Osteoblast (primary cell): ENCODE data around the gene EFCAB11. TPM values are rescaled to one million over a fixed set of nuclear protein-coding genes. Genes with fewer than 3 reads are reported as not detected.

Experiments used
- DNase-seq: peaks from one replicate; pipeline ENCODE4 v3.0.0; 2011; ENCODE audit warnings: low spot score, mixed read lengths; ENCODE audit not compliant: insufficient read length; ENCODE audit errors: missing footprints
- H2AFZ ChIP-seq: 2 replicates; pipeline ENCODE4 v1.6.0; 2011; ENCODE audit warnings: mild to moderate bottlenecking, low read length
- H3K27ac ChIP-seq: 2 replicates; pipeline ENCODE4 v1.5.1; 2011; ENCODE audit warnings: mild to moderate bottlenecking, low read depth, low read length, moderate library complexity
- H3K27me3 ChIP-seq: 2 replicates; pipeline ENCODE4 v1.6.0; 2012; ENCODE audit warnings: mild to moderate bottlenecking, control low read depth, inconsistent platforms, low read length, moderate library complexity; ENCODE audit not compliant: insufficient read depth
- H3K36me3 ChIP-seq: 2 replicates; pipeline ENCODE4 v1.5.1; 2011; ENCODE audit warnings: mild to moderate bottlenecking, low read length, control low read depth, moderate library complexity; ENCODE audit not compliant: insufficient read depth
- H3K4me1 ChIP-seq: 2 replicates; pipeline ENCODE4 v1.5.1; 2011; ENCODE audit warnings: mild to moderate bottlenecking, low read length, control low read depth, moderate library complexity; ENCODE audit not compliant: insufficient read depth
- H3K4me2 ChIP-seq: 2 replicates; pipeline ENCODE4 v1.6.0; 2011; ENCODE audit warnings: mild to moderate bottlenecking, low read length; ENCODE audit not compliant: insufficient read depth
- H3K4me3 ChIP-seq: fragments of 200-600 bp; sonication (generic); 3 replicates; pipeline ENCODE4 v1.5.1; 2012; ENCODE audit warnings: mild to moderate bottlenecking, low read length, inconsistent platforms; ENCODE audit not compliant: insufficient read depth
- H3K79me2 ChIP-seq: 2 replicates; pipeline ENCODE4 v1.6.0; 2012; ENCODE audit warnings: mild to moderate bottlenecking, low read length, control low read depth, inconsistent platforms; ENCODE audit not compliant: insufficient read depth
- H3K9me3 ChIP-seq: 2 replicates; pipeline ENCODE4 v1.5.1; 2011; ENCODE audit warnings: low read depth, low read length, control low read depth
- H4K20me1 ChIP-seq: 2 replicates; pipeline ENCODE4 v1.6.0; 2012; ENCODE audit warnings: mild to moderate bottlenecking, low read length, control low read depth; ENCODE audit not compliant: insufficient read depth
- total RNA-seq: library from RNA; depleted of rRNA; stranded (reverse); fragments of >200 nt; gene quantifications from 2 replicates; pipeline ENCODE4 v1.2.3, GENCODE V29; 2012
- TF ChIP-seq, protein P1 (sequence below): IDR thresholded peaks from 2 replicates; pipeline ENCODE4 v1.5.1; 2011; ENCODE audit warnings: mild to moderate bottlenecking, low read depth, low read length, moderate library complexity; ENCODE audit errors: extremely low read depth

Gene EFCAB11
- total RNA-seq, 1 donor, result 6.9 TPM

DNA sequence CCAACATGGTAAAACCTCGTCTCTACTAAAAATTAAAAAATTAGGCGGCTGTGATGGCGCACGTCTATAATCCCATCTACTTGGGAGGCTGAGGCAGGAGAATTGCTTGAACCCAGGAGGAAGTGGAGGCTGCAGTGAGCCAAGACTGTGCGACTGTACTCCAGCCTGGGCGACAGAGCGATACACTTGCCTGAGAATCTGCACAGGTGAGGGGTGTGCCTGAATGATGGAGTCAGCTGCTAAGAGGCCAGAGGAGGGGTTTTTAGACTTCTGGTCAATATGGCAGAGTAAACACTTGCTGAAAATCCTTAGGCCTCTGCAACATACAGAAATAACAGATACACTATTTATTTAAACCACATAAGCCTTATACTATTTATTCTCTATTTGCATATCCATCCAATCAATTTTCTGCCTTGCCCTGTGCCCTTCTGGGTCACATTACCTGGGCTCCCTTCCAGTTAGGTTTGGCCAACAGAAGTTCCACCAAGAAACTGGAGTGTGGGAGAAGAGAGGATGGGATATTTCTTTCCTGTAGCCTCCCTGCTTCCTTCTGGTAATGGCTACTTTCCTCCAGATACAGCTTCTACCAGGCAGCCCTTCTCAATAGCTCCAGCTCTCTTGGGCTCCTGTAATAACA, 117.6 kb downstream of the EFCAB11 start:
- Histone ChIP-seq H3K4me2 (no peak overlapping the region), H3K4me1 (peaks cover 5% of the 10 kb centered on the region), H3K79me2 (no peaks in the 10 kb centered on the region), H3K27ac (no peak overlapping the region), H3K36me3 (no peaks in the 10 kb centered on the region), H3K4me3 (no peak overlapping the region), H4K20me1 (no peaks in the 10 kb centered on the region), H3K9me3 (no peaks in the 10 kb centered on the region), H2AFZ (no peak overlapping the region), H3K27me3 (no peaks in the 10 kb centered on the region)
- no peak for DNase-seq
- TF ChIP-seq, protein P1, sequence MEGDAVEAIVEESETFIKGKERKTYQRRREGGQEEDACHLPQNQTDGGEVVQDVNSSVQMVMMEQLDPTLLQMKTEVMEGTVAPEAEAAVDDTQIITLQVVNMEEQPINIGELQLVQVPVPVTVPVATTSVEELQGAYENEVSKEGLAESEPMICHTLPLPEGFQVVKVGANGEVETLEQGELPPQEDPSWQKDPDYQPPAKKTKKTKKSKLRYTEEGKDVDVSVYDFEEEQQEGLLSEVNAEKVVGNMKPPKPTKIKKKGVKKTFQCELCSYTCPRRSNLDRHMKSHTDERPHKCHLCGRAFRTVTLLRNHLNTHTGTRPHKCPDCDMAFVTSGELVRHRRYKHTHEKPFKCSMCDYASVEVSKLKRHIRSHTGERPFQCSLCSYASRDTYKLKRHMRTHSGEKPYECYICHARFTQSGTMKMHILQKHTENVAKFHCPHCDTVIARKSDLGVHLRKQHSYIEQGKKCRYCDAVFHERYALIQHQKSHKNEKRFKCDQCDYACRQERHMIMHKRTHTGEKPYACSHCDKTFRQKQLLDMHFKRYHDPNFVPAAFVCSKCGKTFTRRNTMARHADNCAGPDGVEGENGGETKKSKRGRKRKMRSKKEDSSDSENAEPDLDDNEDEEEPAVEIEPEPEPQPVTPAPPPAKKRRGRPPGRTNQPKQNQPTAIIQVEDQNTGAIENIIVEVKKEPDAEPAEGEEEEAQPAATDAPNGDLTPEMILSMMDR, result no peak

- H3K27ac ChIP-seq, result no peak overlapping the region
- no peak for DNase-seq
- peaks cover 5% of the 10 kb centered on the region for H3K4me1 ChIP-seq
- H3K4me2 ChIP-seq, result no peak overlapping the region
- H3K79me2 ChIP-seq, result no peaks in the 10 kb centered on the region
- no peak overlapping the region for H3K4me3 ChIP-seq
- no peaks in the 10 kb centered on the region for H3K9me3 ChIP-seq
- no peaks in the 10 kb centered on the region for H4K20me1 ChIP-seq
- H3K27me3 ChIP-seq, result no peaks in the 10 kb centered on the region
- TF ChIP-seq, protein P1, result no peak
- H2AFZ ChIP-seq, result no peak overlapping the region
- no peaks in the 10 kb centered on the region for H3K36me3 ChIP-seq
These were observed 120.9 kb downstream of the EFCAB11 start for GRCh38 chr14:89833661-89834060.

- Histone ChIP-seq H3K4me2 (no peak overlapping the region), H3K27ac (no peak overlapping the region), H3K79me2 (no peaks in the 10 kb centered on the region), H4K20me1 (no peaks in the 10 kb centered on the region), H3K36me3 (no peaks in the 10 kb centered on the region), H3K27me3 (no peaks in the 10 kb centered on the region), H3K9me3 (no peaks in the 10 kb centered on the region), H3K4me3 (no peak overlapping the region), H2AFZ (no peak overlapping the region), H3K4me1 (peaks cover 5% of the 10 kb centered on the region)
- TF ChIP-seq, protein P1, result no peak
- peak; percentile 19 for DNase-seq
These were observed 121.4 kb downstream of the EFCAB11 start for GRCh38 chr14:89833120-89833532.

- H4K20me1 ChIP-seq, result no peaks in the 10 kb centered on the region
- peaks cover 5% of the 10 kb centered on the region for H3K4me1 ChIP-seq
- H3K79me2 ChIP-seq, result no peaks in the 10 kb centered on the region
- H3K4me3 ChIP-seq, result no peak overlapping the region
- H2AFZ ChIP-seq, result no peak overlapping the region
- no peaks in the 10 kb centered on the region for H3K36me3 ChIP-seq
- DNase-seq, result no peak
- no peak overlapping the region for H3K27ac ChIP-seq
- TF ChIP-seq, protein P1, result no peak
- H3K27me3 ChIP-seq, result no peaks in the 10 kb centered on the region
- H3K4me2 ChIP-seq, result no peak overlapping the region
- H3K9me3 ChIP-seq, result no peaks in the 10 kb centered on the region
These were observed 125.9 kb downstream of the EFCAB11 start for GRCh38 chr14:89828471-89829165.
